22Rv1 (cell line): ENCODE measurements around the gene PRSS36.

Source experiments
- ZFX ChIP-seq: fragments of 450-650 bp; IDR thresholded peaks from 2 replicates; pipeline ENCODE4 v1.6.1; 2017; ENCODE audit warnings: antibody characterized with exemption, borderline replicate concordance
- TF ChIP-seq, protein P1 (sequence below): fragments of 450-650 bp; IDR thresholded peaks from 2 replicates; pipeline ENCODE4 v1.5.1; 2017; ENCODE audit warnings: mild to moderate bottlenecking

DNA sequence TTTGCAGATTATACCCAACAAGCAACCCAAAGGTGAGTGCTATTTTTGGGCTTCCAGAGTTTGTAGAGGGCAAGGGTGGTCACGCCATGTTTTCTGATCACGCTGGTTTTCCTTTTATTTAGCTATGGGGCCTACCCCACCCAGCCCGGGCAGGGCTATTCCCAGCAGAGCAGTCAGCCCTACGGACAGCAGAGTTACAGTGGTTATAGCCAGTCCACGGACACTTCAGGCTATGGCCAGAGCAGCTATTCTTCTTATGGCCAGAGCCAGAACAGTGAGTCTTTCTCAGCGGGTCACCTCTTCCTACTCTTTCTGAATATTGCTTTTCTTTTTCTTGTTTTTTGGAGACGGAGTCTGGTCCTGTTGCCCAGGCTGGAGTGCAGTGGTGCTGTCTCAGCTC is 32.5 kb upstream of the PRSS36 start:
- TF ChIP-seq, protein P1, sequence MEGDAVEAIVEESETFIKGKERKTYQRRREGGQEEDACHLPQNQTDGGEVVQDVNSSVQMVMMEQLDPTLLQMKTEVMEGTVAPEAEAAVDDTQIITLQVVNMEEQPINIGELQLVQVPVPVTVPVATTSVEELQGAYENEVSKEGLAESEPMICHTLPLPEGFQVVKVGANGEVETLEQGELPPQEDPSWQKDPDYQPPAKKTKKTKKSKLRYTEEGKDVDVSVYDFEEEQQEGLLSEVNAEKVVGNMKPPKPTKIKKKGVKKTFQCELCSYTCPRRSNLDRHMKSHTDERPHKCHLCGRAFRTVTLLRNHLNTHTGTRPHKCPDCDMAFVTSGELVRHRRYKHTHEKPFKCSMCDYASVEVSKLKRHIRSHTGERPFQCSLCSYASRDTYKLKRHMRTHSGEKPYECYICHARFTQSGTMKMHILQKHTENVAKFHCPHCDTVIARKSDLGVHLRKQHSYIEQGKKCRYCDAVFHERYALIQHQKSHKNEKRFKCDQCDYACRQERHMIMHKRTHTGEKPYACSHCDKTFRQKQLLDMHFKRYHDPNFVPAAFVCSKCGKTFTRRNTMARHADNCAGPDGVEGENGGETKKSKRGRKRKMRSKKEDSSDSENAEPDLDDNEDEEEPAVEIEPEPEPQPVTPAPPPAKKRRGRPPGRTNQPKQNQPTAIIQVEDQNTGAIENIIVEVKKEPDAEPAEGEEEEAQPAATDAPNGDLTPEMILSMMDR = no peak
- no peak for TF ChIP-seq ZFX
